GM18867 (cell line): ENCODE results near the gene PCDHA5.
"Not testable (repeated sequence)": the region's sequence is repeated elsewhere in the genome, so short reads cannot be mapped to it uniquely, and the experiment has no call there.

Experiments used
- ATAC-seq: cut with Tn5 transposase; IDR thresholded peaks from one replicate; pipeline ENCODE4 v1.9.1; 2021; ENCODE audit warnings: mild to moderate bottlenecking, moderate library complexity; ENCODE audit not compliant: unreplicated experiment

The PCDHA5 gene

DNA sequence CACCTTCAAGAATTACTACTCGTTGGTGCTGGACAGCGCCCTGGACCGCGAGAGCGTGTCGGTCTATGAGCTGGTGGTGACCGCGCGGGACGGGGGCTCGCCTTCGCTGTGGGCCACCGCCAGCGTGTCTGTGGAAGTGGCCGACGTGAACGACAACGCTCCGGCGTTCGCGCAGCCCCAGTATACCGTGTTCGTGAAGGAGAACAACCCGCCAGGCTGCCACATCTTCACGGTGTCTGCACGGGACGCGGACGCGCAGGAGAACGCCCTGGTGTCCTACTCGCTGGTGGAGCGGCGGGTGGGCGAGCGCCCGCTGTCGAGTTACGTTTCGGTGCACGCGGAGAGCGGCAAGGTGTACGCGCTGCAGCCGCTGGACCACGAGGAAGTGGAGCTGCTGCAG is 1.6 kb downstream of the PCDHA5 start:
- not testable (repeated sequence) for ATAC-seq

- ATAC-seq, result no peak
These were observed 2.1 kb downstream of the PCDHA5 start for GRCh38 chr5:140823475-140823874.

DNA sequence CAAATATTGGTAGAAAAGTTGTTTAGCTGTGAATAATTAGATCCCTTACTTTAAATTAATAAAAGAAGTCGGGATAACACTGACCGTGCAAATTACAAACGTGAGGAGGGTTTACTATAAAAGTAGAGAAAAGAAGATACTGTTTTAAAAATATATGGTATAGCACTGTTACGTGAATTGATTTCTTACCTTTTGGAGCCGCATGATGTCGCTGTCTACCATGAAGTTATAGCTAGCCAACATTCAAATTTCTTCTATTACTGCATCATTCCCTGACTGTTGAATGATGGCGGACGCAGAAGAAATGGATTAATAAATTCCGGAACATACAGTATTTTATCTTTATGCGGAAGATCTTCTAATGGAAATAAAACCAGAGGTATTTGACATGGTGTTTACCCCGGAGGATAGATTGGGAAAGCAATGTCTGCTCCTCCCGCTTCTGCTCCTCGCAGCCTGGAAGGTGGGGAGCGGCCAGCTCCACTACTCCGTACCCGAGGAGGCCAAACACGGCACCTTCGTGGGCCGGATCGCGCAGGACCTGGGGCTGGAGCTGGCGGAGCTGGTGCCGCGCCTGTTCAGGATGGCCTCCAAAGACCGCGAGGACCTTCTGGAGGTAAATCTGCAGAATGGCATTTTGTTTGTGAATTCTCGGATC is 6.4 kb downstream of the PCDHA5 start, which contains the start of gene PCDHA6:
Gene PCDHA6, plus strand, starts transcription at position 257 of the 658 bp plus-strand sequence. Its CDS starts 132 bp downstream, at position 389.
- no peak for ATAC-seq

DNA sequence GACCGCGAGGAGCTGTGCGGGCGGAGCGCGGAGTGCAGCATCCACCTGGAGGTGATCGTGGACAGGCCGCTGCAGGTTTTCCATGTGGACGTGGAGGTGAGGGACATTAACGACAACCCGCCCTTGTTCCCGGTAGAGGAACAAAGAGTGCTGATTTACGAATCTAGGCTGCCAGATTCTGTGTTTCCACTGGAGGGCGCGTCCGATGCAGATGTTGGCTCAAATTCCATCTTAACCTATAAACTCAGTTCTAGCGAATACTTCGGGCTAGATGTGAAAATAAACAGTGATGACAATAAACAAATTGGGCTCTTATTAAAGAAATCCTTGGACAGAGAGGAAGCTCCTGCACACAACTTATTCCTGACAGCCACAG is 6.9 kb downstream of the PCDHA5 start:
- ATAC-seq, result no peak

DNA sequence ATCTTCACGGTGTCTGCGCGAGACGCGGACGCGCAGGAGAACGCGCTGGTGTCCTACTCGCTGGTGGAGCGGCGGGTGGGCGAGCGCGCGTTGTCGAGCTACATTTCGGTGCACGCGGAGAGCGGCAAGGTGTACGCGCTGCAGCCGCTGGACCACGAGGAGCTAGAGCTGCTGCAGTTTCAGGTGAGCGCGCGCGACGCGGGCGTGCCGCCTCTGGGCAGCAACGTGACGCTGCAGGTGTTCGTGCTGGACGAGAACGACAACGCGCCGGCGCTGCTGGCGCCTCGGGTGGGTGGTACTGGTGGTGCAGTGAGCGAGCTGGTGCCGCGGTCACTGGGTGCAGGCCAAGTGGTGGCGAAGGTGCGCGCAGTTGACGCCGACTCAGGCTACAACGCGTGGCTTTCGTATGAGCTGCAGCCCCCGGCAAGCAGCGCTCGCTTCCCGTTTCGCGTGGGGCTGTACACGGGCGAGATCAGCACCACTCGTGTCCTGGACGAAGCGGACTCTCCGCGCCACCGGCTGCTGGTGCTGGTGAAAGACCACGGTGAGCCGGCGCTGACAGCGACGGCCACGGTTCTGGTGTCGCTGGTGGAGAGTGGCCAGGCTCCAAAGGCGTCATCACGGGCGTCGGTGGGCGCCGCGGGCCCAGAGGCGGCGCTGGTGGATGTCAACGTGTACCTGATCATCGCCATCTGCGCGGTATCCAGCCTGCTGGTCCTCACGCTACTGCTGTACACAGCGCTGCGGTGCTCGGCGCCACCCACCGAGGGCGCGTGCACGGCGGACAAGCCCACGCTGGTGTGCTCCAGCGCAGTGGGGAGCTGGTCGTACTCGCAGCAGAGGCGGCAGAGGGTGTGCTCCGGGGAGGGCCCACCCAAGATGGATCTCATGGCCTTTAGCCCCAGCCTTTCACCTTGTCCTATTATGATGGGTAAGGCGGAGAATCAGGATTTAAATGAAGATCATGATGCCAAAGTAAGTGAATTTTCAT is 8.4 kb downstream of the PCDHA5 start:
- not testable (repeated sequence) for ATAC-seq

GRCh38 chr5:140833993-140834392 is 12.6 kb downstream of the PCDHA5 start, which contains the start of gene PCDHA7:
PCDHA7 (plus strand) TSS chr5:140834269; CDS start chr5:140834384, 115 bp downstream.
- no peak for ATAC-seq

DNA sequence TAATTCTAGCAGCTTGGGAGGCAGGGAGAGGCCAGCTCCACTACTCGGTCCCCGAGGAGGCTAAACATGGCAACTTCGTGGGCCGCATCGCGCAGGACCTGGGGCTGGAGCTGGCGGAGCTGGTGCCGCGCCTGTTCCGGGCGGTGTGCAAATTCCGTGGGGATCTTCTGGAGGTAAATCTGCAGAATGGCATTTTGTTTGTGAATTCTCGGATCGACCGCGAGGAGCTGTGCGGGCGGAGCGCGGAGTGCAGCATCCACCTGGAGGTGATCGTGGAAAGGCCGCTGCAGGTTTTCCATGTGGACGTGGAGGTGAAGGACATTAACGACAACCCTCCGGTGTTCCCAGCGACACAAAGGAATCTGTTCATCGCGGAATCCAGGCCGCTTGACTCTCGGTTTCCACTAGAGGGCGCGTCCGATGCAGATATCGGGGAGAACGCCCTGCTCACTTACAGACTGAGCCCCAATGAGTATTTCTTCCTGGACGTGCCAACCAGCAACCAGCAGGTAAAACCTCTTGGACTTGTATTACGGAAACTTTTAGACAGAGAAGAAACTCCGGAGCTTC is 13.1 kb downstream of the PCDHA5 start:
- not testable (repeated sequence) for ATAC-seq

- no peak for ATAC-seq
These were observed 14.5 kb downstream of the PCDHA5 start for GRCh38 chr5:140835622-140836510.

GRCh38 chr5:140840978-140841962 is 19.9 kb downstream of the PCDHA5 start, which contains the start of gene PCDHA8:
PCDHA8 (plus strand) TSS chr5:140841187; CDS start chr5:140841322, 135 bp downstream.
- ATAC-seq, result no peak

GRCh38 chr5:140842798-140843733 is 21.7 kb downstream of the PCDHA5 start:
- no peak for ATAC-seq

DNA sequence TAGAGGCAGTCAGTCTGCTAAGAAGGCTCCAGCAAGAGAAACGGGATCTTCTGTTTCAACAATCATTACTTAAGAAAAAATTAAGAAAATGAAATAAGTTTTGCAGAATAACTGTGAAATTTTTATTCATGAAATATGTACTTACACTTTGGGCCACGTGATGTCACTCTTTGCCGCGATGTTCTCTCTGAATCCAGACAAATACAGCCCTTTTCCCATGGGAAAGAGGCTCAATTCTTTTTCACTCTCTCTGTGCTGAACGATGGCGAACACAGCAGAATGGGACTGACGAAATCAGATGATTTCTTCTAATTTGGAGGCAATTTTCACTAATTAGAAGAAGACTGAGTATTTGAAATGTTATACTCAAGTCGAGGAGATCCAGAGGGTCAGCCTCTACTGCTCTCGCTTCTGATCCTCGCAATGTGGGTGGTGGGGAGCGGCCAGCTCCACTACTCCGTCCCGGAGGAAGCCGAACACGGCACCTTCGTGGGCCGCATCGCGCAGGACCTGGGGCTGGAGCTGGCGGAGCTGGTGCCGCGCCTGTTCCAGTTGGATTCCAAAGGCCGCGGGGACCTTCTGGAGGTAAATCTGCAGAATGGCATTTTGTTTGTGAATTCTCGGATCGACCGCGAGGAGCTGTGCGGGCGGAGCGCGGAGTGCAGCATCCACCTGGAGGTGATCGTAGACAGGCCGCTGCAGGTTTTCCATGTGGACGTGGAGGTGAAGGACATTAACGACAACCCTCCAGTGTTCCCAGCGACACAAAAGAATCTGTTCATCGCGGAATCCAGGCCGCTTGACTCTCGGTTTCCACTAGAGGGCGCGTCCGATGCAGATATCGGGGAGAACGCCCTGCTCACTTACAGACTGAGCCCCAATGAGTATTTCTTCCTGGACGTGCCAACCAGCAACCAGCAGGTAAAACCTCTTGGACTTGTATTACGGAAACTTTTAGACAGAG is 27.0 kb downstream of the PCDHA5 start, which contains the start of gene PCDHA9:
Gene PCDHA9, plus strand, starts transcription at position 244 of the 964 bp plus-strand sequence. Its CDS starts 114 bp downstream, at position 358.
- not testable (repeated sequence) for ATAC-seq

GRCh38 chr5:140849831-140850634 is 28.6 kb downstream of the PCDHA5 start:
- ATAC-seq, result not testable (repeated sequence)

GRCh38 chr5:140855772-140856674 is 34.6 kb downstream of the PCDHA5 start, which contains the start of gene PCDHA10:
PCDHA10 (plus strand) TSS chr5:140855897; CDS start chr5:140856049, 152 bp downstream.
- ATAC-seq, result no peak

- no peak for ATAC-seq
These were observed 36.0 kb downstream of the PCDHA5 start for GRCh38 chr5:140857177-140857986.
